Measurements from ENCODE around the gene ZNF554.
"Not testable (repeated sequence)": the region's sequence is repeated elsewhere in the genome, so short reads cannot be mapped to it uniquely, and the experiment has no call there.

Gene ZNF554

DNA sequence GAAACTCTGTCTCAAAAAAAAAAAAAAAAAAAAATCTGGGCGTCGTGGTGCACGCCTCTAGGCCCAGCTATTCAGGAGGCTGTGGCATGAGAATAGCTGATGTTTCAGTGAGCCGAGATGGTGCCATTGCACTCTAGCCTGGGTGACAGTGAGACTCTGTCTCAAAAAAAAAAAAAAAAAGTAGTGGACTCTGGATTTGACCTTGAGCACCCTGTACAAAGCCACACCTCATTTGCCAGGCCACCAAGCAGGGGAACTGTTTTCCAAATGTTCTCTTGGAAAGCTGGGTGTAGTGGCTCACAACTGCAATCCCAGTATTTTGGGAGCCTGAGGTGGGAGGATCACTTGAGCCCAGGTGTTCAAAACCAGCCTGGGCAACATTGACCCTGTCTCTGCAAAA, 17.8 kb downstream of the ZNF554 start:
- DNase-seq: no peak

DNA sequence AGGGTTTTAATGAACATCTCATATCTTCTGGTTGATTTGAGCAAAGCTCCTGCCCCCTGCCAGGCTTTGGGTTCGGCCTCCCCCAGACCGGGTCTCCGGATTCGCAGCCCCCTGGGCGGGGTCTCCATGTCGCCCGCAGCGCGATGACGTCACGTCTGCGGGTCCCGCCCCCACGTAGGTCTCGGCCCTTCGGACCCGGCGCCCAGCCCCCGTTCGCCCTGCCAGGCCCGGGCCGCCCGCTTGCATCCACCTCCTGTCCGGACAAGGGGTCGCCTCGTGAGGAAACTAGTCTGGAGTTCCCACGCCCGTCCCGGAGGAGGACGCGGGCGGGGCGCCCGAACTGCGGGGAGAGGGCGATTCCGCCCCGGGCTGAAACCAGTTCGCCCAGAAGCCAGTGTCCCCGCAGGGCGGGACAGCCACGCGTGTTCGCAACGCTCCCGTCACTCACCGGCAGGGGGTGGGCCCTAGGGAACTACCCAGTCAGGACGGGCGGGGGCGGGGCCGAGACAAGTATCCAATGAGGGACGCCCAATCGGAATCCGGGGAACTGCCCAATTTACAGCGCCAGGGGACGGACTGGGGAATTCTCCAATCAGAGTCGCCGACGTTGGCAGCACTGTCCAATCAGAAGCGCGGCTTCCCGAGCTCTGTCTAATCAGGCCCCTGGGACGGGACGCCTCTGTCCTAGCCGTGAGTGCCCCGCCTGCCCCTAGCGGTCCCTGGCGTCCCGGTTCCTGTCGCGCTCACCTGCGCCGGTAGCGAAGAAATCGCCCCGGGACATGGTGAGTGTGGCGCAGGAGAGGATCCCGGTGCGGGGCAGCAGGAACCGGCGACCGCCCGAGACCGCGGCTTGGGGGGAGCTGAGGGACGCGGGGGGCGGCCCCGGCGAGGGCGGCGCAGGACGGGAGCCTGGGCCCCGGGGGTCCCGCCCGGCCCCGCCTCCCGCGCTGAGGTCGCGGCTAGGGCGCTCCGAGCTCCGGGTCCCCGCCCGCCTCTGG, 21.4 kb downstream of the ZNF554 start, which contains the start of gene ZNF555:
ZNF555 (plus strand) TSS at position 682 of the 998 bp plus-strand sequence; CDS start at position 780, 98 bp downstream.
- peak; percentile 93 for DNase-seq

GRCh38 chr19:2841855-2842574, 22.3 kb downstream of the ZNF554 start:
- no peak for DNase-seq

DNA sequence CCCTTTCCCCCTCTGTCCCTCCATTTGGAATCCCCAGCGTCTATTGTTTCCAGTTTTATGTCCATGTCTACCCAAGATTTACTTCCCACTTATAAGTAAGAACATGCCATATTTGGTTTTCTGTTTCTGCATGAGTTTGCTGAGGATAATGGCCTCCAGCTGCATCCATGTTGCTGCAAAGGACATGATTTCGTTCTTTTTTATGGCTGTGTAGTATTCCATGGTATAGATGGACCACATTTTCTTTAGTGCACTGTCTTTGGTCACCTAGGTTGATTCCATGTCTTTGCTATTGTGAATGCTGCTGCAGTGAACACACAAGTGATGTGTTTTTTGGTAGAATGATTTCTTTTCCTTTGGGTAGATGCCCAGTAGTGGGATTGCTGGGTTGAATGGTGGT, 25.4 kb downstream of the ZNF554 start:
- DNase-seq: no peak

- no peak for DNase-seq
Observed at GRCh38 chr19:2846180-2846894, 26.7 kb downstream of the ZNF554 start.

GRCh38 chr19:2847507-2847906, 27.8 kb downstream of the ZNF554 start:
- DNase-seq: no peak

DNA sequence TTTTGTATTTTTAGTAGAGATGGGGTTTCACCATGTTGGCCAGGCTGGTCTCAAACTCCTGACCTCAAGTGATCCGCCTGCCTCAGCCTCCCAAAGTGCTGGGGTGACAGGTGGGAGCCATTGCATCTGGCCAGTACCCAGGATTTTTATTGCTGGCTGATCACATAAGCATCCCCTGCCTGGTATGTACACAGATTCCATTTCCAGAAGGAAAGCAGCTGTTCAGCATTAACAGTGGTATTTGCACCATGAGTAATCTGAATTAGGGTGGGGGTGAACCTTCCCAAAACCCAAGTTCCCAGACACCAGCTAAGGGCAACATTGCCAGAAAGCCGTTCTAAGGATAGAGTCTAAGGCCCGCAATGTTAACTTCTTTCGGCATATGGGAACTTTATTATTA, 28.9 kb downstream of the ZNF554 start:
- no peak for DNase-seq

DNA sequence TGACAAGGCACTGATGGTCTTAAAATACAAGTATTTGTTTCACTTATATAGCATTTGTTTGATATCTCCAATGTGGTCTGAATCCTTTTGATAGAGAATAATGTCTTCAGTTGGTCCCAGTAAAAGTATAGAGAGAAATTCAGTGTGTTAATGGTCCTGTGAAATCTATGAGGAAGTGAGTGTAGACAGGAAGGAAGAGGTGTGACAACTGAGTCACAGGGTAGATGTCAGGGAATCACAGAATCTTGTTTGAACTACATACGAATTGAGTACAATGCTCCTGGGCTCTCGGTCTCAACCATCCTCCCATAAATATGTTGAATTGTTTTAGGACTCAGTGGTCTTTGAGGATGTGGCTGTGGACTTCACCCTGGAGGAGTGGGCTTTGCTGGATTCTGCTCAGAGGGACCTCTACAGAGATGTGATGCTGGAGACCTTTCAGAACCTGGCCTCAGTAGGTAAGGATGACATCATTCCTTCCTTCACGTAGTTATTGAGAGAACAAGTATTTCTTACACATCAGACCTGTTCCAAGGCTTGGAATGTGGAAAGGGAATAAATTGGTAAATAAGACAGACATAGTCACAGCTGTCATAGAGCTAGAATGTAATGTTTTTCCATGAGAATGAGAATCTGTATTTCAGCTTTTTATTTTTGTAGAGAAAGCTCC, 30.7 kb downstream of the ZNF554 start:
- no peak for DNase-seq

DNA sequence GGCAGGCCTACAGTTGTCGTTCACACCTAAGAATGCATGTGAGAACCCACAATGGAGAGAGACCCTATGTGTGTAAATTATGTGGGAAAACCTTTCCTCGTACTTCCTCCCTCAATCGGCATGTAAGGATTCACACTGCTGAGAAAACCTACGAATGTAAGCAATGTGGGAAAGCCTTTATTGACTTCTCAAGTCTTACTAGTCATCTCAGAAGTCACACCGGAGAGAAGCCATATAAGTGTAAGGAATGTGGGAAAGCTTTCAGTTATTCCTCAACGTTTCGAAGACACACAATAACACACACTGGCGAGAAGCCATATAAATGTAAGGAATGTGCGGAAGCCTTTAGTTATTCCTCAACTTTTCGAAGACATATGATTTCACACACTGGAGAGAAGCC, 32.9 kb downstream of the ZNF554 start:
- no peak for DNase-seq

GRCh38 chr19:2853015-2853606, 33.4 kb downstream of the ZNF554 start:
- no peak for DNase-seq

- no peak for DNase-seq
Observed at GRCh38 chr19:2854849-2855248, 35.2 kb downstream of the ZNF554 start.

DNA sequence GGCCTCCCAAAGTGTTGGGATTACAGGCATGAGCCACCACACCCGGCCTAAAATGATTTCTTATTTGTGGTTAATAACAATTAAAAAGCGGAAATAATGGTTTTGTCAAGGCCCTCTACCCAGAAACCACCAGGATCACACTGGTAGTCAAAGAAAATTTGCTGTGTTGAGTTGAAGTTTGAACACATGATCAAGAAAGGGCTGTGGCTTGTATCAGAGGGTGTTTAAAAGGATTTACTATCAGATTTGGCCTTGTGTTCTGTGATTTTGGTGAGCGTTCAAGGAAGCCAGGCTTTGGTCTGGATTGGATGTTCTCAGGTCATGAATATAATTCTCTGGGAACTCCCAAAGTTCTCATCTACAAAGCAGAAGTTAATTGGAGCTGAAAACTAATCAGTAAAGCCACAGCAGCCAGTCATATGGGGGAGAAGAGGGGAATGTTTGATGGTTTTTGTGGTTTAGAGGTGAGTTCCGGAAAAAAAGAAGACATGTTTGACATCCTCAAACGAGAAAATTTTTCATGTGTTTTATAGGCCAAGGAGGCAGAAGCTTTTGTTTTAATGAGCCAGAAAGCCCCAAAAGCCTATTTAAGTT, 36.9 kb downstream of the ZNF554 start:
- no peak for DNase-seq

DNA sequence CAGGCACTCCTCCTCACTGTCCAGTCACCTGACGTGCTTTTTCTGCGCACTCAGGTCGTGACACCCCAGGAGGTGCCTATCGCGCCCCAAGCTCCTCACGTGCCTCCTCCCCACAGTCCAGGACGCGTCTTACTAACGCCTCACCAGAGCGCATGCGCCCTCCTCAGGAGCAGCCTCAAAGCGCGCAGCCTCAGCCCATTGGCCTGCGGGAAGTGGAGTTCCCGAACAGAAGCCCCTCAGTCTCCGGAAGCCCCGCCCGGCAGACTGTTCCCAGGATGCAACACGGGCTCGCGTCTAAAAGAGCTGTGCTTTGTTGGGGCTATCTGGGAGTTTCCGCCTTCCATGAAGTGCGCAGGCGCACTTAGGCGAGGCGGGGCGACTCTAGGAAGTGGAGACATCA, 39.2 kb downstream of the ZNF554 start:
- no peak for DNase-seq

GRCh38 chr19:2863816-2864215, 44.1 kb downstream of the ZNF554 start:
- no peak for DNase-seq

DNA sequence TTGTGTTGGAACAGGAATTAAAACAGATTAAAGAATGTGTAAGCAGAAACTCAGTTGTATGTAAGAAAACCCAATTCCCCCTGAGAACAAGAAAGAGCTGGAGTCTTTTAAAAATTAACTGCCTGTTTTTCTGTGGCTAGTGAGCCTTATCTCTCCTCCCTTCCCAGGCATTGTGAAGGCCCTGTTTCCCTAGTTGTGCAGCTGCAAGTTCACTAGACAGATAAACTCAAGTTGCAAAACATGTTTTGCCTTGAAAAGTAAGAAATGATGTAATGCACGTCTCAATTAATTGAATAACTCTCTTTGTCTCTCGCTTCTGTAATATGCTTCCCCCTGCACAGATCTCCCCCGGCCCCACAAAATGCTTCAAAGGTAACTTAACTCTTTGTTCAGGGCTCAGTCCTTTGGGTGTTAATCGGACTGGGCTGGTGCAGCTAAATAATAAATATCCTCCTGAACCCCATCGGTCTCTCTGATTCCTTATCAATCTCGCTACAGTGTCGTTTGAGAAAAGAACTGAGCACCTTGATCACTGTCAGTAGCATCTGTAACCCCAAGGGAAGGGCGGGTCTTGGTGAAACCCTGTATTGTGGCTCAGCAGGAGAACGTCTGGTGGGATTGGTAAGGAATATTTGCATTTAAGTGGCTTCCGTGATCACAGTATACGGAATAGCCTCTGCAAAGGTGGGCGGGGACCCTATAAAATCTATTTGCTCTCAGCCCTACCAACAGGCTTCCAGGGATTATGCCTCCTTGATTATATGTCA, 45.8 kb downstream of the ZNF554 start:
- no peak for DNase-seq

- no peak for DNase-seq
Observed at GRCh38 chr19:2866495-2867024, 46.9 kb downstream of the ZNF554 start.

- no peak for DNase-seq
Observed at GRCh38 chr19:2867025-2867991, 47.6 kb downstream of the ZNF554 start, which contains the start of gene ZNF556. Gene ZNF556, plus strand, starts transcription at chr19:2867335. Its CDS starts 87 bp downstream, at chr19:2867422.

DNA sequence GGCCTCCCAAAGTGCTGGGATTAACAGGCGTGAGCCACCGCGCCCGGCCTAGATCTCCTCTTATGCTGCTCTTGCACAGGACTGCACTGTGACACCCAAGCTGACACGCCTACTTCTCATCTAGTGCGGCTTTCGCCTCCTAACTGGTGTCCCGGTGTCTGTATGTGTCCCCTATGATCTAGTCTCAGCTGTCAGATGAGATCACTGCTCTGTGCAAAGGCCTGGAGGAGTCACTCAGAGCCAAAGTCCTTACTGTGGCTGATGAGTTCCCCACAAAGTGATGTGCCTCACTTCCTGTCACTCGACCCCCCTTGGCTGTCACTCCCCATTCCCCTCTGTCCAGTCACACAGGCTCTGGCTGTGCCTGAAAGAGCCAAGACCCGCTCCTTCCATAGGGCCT, 50.0 kb downstream of the ZNF554 start:
- DNase-seq: no peak

GRCh38 chr19:2872175-2872574, 52.5 kb downstream of the ZNF554 start:
- not testable (repeated sequence) for DNase-seq

Data from NCI-H1105 (cell line).